Lower leg skin (tissue), 4 donors: ENCODE data around the gene TMCC3. TPM values are rescaled to one million over a fixed set of nuclear protein-coding genes. Genes with fewer than 3 reads are reported as not detected.

Source experiments
- DNase-seq, 2 donors: peaks; one replicate each; pipeline ENCODE4 v3.0.0-alpha.2; 2019; ENCODE audit warnings: low spot score in 2 of 2
- H3K4me3 ChIP-seq: fragments of 200-600 bp; sonication (generic); 2 replicates; pipeline ENCODE4 v1.5.1; 2017; ENCODE audit warnings: mild to moderate bottlenecking, low read depth; ENCODE audit not compliant: poor library complexity, severe bottlenecking
- POLR2A ChIP-seq, 2 donors: fragments of 450-650 bp; IDR thresholded peaks; one replicate each; pipeline ENCODE4 v1.6.1; 2016 to 2017; ENCODE audit warnings: antibody characterized with exemption in 2 of 2, mild to moderate bottlenecking in 1 of 2, moderate library complexity in 1 of 2
- WGBS, 2 donors: methylation state at CpG; one replicate each; pipeline ENCODE4 v1.1.5; 2018; 5-methylcytosine and 5-hydroxymethylcytosine counted together
- intact Hi-C: fragments of 100-400 bp; cut with DNase I; formaldehyde crosslinking; loops from one replicate; pipeline ENCODE4 v1.15.0; 2023; ENCODE audit warnings: low total_unique reads
- total RNA-seq, 4 donors: library from RNA; depleted of rRNA; stranded (reverse); fragments of >200 nt; gene quantifications; one replicate each; pipeline ENCODE4 v1.1.0, GENCODE V29; 2016
- TF ChIP-seq, protein P1 (sequence below), 3 donors: fragments of 450-650 bp; IDR thresholded peaks; one replicate each; pipeline ENCODE4 v1.5.1; 2016; ENCODE audit warnings: antibody characterized with exemption in 3 of 3, mild to moderate bottlenecking in 3 of 3, moderate library complexity in 2 of 3

Gene TMCC3
- total RNA-seq, 4 donors from 2014 or later: 13.8 to 18.2 (median 17.5) TPM

DNA sequence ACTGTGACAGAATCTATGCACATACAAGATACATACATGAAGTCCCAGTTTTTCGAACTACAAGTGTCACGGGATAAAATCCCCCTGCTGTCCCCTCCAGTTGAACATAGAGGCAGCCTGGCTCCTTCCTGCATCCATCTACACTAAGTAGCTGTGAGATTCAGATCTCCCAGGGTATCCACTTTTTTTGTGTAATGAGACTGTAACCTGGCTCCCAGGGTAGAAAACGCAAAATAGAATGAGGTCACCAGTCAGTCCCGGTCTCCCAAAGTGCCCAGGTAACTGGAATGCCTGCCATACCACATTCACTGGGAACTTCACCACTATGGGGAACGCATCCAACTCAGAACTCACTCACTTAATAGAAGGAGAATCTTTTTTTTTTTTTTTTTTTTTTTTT is 67.8 kb downstream of the TMCC3 start:
- intact Hi-C loops: no loop called here
- H3K4me3 ChIP-seq: no peak overlapping the region
- WGBS, 2 donors: 93 to 94% methylated on average over 5 of the region's 5 CpGs
- DNase-seq: no peak
- no peak for TF ChIP-seq POLR2A (IDR thresholded peaks at IDR 0.05)
- TF ChIP-seq, protein P1, sequence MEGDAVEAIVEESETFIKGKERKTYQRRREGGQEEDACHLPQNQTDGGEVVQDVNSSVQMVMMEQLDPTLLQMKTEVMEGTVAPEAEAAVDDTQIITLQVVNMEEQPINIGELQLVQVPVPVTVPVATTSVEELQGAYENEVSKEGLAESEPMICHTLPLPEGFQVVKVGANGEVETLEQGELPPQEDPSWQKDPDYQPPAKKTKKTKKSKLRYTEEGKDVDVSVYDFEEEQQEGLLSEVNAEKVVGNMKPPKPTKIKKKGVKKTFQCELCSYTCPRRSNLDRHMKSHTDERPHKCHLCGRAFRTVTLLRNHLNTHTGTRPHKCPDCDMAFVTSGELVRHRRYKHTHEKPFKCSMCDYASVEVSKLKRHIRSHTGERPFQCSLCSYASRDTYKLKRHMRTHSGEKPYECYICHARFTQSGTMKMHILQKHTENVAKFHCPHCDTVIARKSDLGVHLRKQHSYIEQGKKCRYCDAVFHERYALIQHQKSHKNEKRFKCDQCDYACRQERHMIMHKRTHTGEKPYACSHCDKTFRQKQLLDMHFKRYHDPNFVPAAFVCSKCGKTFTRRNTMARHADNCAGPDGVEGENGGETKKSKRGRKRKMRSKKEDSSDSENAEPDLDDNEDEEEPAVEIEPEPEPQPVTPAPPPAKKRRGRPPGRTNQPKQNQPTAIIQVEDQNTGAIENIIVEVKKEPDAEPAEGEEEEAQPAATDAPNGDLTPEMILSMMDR (IDR thresholded peaks at IDR 0.05): no peak

DNA sequence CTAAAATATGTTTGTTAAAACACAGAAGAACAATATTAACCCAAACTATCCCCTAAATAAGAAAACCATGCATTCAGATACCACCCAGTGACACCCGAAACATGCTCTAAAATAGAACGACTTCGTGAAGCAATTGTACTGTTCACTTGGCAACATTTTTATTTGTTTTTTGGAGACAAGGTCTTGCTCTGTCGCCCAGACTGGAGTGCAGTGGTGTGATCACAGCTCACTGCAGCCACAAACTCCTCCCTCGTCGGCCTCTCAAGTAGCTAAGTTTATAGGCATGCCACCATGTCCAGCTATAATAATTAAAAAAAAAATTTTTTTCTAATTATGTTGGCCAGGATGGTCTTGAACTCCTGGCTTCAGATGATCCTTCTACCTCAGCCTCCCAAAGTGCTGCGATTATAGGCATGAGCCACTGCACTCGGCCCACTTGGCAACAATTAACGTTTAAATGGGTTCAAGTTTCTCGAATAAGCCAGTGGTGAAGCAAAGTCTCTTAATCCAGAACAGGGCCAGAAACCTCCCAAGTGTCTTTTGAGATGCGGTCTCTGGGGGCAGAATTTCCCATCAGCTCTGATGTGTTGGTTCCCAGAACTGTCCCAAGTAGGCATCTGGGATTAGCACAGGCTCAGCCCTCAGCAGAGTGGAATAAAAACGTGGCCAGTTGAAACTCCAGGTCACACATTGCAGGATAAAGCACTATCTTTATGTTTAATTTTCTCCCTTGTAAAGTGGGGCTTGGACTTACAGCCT is 74.5 kb downstream of the TMCC3 start:
- H3K4me3 ChIP-seq: no peak overlapping the region
- intact Hi-C loops: no loop called here
- 80 to 81% methylated on average over 12 of the region's 12 CpGs for WGBS, 2 donors
- no peak for TF ChIP-seq POLR2A (IDR thresholded peaks at IDR 0.05)
- DNase-seq: no peak

DNA sequence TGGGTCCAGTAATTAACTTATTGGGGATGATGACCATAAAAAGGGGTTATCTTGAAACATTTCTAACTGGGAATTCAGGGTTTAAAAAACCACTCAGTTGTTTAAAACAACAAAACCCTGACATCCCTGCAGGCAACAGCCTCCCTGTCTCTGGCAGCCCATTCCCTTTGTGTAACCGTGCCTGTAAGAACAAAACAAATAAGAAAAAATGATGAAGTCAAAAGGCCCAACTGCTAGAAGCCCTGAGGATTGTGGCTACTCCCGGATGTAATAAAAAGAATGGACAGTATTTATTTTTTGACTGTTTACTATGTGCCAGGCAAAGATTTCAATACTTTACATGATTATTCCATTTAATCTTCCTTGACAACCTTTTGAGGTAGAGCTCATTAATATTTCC is 75.3 kb downstream of the TMCC3 start:
- DNase-seq: no peak
- TF ChIP-seq, protein P1 (IDR thresholded peaks at IDR 0.05): no peak
- no peak for TF ChIP-seq POLR2A (IDR thresholded peaks at IDR 0.05)
- WGBS, 2 donors: 73 to 85% methylated on average over 2 of the region's 2 CpGs
- no peak overlapping the region for H3K4me3 ChIP-seq
- intact Hi-C loops: no loop called here

DNA sequence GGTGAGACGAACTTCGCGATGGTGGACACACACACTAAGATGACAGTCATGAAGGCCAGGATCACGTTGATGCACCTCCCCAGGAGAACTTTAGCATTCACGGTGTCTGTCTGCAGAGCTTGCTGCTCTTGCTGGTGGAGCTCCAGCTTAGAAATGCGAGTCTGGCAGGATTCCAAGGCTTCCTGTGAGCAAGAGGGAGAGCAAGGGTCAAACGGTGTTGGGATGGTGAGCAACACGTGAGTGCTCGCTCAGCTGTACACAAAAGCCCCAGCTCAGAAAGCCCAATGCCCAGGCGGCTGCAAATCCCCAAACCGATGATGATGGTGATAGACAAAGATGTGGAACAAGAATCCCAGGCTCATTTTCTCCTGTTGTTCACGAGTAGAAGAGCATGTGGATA is 78.8 kb downstream of the TMCC3 start:
- no peak for TF ChIP-seq POLR2A (IDR thresholded peaks at IDR 0.05)
- TF ChIP-seq, protein P1 (IDR thresholded peaks at IDR 0.05): no peak
- intact Hi-C loops: no loop called here
- no peak for DNase-seq

DNA sequence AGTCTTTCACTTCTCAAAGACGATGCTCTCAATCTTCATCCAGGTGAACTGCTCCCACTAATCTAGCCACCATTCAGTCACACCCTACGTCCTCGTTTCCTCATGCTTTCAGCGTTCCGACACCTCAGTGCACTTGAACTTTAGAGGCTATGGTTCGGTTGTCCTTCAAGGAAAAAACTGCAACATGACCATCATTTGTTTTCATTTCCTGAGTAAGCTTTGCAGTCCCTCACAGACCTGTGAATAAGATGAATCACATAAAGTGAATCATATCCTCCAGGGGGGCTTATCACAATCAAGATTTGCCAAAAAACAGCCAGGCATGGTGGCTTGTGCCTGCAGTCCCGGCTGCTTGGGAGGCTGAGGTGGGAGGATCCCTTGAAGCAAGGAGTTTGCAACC is 80.2 kb downstream of the TMCC3 start:
- DNase-seq: no peak
- 90 to 91% methylated on average over 7 of the region's 7 CpGs for whole genome bisulfite sequencing, 2 donors
- intact Hi-C loops: no loop called here
- no peak overlapping the region for H3K4me3 ChIP-seq
- no peak for TF ChIP-seq POLR2A (IDR thresholded peaks at IDR 0.05)
- TF ChIP-seq, protein P1 (IDR thresholded peaks at IDR 0.05): no peak

More for the DNA sequence above, 78.8 kb downstream of the TMCC3 start:
- no peak overlapping the region for H3K4me3 ChIP-seq
- 69 to 70% methylated on average over 12 of the region's 12 CpGs for WGBS, 2 donors

- TF ChIP-seq, protein P1 (IDR thresholded peaks at IDR 0.05): no peak
- no peak for TF ChIP-seq POLR2A (IDR thresholded peaks at IDR 0.05)
- DNase-seq: peak in 1 of 2 donors; percentile 1
- H3K4me3 ChIP-seq: no peak overlapping the region
- intact Hi-C loops: no loop called here
- 88 to 91% methylated on average over 6 of the region's 6 CpGs for WGBS, 2 donors
Measured at GRCh38 chr12:94567761-94568160, 82.6 kb downstream of the TMCC3 start.
